Stimulated activated CD8-positive, alpha-beta memory T cell treated with anti-CD3 and anti-CD28 coated beads, Interleukin-7, amount 100 ng/mL, for 1 hour (primary cell): Measurements from ENCODE around the gene SPRYD3.
"Not testable (repeated sequence)": the region's sequence is repeated elsewhere in the genome, so short reads cannot be mapped to it uniquely, and the experiment has no call there.

Experiments used
- DNase-seq, 2 donors: peaks; one replicate each; pipeline ENCODE4 v3.0.0-alpha.2; 2020; ENCODE audit warnings: low read depth in 2 of 2

The SPRYD3 gene, protein sequence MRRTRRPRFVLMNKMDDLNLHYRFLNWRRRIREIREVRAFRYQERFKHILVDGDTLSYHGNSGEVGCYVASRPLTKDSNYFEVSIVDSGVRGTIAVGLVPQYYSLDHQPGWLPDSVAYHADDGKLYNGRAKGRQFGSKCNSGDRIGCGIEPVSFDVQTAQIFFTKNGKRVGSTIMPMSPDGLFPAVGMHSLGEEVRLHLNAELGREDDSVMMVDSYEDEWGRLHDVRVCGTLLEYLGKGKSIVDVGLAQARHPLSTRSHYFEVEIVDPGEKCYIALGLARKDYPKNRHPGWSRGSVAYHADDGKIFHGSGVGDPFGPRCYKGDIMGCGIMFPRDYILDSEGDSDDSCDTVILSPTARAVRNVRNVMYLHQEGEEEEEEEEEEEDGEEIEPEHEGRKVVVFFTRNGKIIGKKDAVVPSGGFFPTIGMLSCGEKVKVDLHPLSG

DNA sequence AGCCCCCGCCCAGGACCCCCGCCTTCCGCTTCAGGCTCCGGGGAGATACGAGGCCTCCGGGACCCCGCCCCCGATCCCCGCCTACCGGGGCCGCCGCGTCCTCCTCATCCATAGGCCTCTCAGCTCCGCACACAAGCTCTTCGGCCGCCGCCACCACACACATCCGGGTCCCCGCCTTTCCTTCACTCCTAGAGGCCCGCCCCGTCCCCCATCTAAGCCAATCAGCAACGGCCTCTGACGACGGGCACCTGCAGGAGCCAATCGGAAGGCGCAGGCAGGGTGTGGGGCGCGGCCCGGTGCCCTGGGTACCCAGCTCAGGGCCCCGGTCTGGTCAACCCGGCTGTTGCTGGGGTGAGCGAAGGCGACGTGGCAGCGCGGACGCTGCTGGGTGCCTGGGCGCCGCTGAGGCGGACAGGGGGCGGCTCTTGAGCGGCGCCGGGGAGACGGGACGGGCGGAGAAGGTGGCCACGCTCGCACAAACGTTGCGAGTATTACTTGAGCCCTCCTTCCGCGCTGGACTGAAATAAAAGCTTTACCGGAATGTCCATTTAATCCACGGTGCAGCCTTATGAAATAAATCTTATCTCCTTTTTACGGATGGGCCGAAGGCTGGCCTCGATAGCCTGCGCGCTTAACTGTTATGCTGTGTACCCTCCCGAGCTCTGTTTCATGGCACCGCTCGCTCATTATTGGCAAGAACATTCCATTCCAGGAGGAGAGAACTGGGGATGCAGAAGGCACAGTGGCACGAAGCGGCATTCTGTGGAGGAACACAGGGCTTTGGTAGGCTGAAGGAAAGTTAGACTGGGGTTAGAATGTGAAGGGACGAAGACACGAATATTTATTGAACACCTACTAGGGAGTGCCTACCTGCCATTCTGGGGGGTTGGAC is at the start of gene SPRYD3:
SPRYD3 (minus strand) TSS at position 165 of the 892 bp plus-strand sequence; CDS start at position 108, 57 bp downstream.
- peak; percentile 90 to 94 for DNase-seq

DNA sequence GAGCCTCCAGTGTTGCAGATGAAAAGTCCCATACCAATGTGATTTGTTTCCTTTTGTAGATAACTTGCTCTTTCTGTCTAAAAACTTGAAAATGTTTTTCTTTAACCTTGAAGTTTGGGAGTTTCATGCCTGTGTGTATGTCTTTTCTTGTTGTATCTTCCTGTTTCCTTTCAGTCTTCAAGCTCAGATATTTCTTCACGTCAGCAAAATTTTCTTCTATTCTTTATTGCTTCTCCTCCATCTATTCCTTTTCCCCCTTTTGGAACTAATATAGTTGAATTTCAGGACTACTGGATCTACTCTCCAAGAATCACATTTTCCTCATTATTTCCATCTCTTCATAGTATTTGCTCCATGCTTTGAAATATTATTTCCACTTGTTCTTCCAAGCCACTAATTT is 48.0 kb upstream of the SPRYD3 start:
- no peak for DNase-seq

DNA sequence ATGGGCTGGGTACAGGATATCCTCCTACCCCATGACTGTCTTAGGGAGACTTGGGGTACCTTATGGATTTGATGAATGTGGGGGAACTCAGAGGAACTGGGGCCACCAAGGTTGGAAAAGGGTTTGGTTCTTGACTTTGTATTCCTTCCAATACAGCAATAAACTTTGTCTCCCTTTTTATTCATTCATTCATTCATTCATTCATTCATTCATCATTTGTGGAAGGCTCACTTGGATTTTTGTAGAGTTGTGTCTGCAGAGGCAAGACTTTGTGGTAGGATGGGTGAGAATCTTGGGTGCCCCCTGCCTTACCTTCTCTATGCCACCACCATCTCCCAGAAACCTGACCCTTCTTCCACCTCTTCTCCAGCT is 45.1 kb upstream of the SPRYD3 start:
- no peak for DNase-seq

DNA sequence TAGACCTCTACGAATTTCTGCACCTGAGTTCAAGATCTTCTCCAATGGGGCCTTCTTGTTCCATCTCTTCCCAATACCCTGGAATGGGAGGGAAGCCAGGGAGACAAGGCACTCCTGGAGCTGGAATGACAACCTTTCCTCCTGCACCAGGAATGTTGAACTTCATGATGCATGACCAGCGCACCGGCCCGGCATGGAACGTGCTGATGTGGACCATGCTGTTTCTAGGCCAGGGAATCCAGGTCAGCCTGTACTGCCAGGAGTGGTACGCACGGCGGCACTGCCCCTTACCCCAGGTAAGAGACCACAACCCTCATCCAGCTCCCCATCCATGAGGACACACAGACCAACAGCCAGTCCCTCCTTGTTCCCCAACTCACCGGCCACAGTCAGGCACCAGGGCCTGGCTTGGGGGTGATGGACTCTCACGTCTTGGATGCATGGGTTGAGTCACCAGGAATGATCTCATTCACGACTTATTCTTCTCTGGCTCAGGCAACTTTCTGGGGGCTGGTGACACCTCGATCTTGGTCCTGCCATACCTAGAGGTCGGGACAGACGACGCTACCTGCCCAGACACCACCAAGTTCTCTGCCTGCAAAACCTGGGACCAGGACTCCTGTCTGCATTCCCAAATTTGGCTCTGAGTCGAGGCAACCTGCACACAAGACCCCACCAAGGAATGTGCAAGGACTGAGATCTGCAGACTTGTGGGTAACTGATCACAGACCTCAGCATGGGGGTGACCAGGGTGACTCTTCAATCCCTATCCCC is 44.6 kb upstream of the SPRYD3 start:
- DNase-seq, result no peak

DNA sequence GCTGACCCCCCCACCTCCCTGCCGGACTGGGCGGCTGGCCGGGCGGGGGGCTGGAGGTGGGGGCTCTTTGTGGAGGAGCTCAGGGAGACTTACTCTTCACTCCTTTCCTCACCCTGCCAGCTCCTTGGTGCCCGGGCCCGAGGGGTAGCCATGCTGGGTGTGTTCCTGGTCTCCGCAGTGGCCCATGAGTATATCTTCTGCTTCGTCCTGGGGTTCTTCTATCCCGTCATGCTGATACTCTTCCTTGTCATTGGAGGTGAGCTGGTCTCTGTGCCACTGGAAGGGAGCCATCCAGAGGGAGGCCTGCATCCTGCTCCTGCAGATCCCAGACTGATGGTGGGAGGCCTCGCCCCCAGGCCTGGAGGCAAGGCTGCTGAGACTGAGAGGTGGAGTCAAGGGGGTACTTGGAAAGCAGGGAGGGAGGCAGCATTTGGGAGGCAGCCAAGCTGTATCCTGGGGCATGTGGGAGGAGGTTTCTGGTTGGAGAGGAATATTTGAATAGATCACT is 43.8 kb upstream of the SPRYD3 start:
- DNase-seq, result no peak

DNA sequence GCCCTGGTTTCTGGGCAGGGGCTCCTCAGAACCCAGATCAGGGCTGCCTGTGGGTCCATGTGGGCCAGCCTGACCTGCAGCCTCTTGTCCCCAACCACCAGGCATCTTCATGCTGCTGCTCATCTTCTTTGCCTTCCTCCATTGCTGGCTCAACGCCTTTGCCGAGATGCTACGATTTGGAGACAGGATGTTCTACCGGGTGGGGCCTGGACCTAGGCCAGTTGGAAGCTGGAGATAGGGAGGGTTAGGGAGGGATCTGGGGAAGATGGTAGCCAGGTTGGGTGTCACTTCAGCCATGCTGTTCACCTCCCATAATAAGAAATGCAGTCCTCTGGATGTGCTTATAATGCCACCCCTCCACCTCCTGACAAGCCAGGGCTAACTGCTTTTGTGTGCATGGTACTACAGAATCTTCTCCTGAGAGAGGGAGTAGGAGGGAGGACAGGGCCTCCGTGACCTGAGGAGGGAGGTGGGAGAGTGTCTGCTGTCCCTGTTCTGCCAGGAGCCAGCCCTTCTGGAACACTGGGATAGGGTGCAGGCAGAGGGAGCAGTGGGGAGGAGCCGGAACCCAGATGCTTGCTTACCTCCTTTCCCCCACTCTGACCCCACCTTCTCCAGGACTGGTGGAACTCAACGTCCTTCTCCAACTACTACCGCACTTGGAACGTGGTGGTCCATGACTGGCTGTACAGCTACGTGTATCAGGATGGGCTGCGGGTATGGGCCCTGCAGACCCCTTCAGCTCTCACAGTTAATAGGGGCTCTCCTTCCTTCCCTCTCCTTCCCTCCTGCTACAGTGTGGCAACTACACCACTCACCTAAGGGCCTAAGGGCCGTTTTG is 41.7 kb upstream of the SPRYD3 start:
- DNase-seq, result no peak

DNA sequence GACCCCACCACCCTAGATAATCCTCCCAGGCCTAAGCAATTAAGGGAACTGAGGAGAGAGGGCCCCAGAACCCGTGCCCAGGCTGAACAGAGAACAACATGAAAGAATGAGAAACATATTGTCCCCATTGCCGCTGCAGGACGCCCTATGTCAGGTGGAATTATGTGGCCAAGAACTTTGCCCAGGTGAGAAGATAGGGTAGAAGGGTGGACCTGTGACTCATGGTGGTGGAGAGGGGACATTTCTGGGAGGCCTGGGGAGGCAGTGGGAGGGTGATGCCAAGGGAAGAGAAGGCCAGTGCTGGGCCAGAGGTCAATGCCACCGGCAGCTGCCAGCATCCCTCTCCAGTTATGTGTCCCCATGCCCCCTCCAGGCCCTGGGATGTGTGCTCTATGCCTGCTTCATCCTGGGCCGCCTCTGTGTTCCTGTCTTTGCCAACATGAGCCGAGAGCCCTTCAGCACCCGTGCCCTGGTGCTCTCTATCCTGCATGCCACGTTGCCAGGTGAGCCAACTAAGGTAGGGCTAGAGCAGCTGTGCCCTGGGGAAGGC is 39.6 kb upstream of the SPRYD3 start:
- no peak for DNase-seq

DNA sequence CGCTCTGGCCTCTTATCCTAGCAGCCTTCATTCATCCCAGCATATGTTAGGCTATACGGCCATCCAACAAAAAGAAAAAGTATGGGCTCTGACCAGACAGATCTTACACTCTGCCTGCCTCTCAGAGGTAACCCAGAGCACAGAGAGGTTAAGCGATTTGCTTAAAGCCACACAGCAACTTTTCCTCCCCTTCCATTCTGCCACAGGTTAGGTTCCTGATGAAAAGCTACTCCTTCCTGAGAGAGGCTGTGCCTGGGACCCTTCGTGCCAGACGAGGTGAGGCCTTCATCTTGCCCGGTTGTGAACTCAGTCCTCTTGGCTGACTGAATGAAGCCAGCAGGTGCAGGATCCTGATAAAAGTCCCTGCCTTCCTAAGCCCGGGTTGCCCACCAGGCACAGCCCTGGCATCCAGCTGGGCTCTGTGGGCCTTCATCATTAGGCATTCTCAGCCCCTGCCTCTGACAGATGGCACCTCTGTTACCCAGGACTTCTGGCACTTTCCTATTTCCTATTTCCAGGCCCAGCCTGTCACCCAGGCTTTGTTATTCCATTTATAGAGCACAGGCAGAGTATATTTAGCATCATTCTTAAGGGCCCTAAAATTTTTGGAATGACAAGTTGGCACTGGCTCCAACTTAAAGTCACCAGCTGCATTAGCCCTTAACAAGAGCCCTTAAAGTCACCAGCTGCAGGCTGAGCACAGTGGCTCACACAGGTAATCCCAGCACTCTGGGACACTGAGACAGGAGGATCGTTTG is 36.9 kb upstream of the SPRYD3 start:
- no peak for DNase-seq

DNA sequence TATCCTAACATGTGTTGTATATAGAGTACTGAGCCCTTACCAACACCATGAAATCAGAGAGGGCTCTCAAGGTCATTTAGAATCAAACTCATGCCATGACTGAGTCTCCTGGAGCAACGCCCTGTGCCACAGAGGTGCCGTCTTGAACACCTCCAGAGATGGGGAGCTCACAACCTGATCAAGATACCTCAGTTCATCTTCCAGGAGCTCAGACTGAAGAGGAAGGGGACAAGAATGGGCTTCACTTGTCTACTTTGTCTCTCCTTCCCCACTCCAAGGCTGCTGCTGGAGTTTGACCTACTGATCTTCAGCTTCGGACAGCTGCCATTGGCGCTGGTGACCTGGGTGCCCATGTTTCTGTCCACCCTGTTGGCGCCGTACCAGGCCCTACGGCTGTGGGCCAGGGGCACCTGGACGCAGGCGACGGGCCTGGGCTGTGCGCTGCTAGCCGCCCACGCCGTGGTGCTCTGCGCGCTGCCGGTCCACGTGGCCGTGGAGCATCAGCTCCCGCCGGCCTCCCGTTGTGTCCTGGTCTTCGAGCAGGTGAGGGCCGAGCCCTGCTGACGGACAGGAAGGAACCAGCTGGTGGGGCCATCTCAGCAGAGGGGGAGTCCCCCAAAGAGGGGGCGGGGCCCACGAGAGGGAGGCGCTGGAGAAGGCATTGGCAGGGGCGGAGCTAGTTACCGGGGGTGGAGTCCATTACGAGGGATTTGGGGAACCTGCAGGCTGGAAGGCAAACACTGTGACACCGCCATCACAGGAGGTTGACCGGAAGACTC is 36.1 kb upstream of the SPRYD3 start:
- DNase-seq, result no peak

DNA sequence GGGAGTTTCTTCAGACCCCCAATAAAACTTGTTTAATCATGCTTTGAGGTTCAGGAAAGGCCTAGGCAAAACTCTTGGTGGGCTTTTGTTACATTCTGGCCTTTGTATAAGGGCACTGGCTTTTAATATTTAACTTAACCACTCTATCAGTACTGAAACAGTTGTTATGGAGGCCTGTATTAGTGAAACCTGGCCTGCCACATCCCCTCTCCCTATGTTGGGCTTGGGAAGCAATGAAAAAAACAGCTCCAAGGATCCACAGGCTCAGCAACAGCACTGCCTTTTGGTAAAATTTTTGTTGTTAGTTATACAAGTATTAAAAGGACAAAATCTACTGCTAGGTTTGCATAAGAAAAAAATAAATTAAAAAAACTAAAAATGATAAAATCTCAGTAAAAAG is 34.8 kb upstream of the SPRYD3 start:
- DNase-seq, result no peak

DNA sequence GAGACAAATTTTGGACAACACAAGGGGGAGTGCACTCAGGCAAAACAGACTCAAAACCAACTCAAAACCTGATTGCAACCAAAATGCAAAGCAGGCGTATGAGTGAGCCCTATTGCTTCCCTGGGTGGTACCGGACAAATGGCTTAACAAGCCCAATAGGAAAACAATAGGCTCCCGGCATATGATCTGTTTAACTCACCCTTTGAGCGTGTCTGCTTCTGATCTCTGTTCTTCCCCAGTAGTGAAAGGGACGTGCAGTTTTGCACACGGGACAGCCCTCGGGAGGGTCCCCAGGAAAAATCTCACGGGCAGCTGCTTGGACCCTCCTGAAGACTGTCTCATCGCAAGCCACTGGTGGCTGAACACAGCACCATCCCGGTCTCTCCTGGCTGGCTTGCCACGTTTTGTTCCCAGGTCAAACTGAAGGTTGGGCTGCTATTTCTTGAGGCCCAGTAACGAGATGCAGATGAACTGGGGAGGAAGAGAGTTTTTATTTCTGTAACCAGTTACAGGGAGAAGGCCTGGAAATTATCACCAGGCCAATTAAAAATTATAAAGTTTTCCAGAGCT is 34.0 kb upstream of the SPRYD3 start:
- no peak for DNase-seq

DNA sequence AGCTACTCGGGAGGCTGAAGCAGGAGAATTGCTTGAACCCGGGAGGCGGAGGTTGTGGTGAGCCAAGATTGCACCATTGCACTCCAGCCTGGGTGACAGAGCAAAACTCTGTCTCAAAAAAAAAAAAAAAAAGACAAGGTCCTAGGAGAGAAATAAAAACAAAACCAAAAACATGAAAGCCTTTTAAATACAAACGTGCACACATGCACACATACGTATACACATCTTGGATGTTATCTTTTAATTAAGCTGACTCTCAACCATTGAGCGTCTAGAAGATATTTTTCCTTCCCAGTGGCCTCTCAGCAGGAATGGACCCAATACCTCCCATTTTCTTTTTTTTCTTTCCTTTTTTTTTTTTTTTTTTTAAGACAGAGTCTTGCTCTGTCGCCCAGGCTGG is 33.2 kb upstream of the SPRYD3 start:
- not testable (repeated sequence) for DNase-seq

DNA sequence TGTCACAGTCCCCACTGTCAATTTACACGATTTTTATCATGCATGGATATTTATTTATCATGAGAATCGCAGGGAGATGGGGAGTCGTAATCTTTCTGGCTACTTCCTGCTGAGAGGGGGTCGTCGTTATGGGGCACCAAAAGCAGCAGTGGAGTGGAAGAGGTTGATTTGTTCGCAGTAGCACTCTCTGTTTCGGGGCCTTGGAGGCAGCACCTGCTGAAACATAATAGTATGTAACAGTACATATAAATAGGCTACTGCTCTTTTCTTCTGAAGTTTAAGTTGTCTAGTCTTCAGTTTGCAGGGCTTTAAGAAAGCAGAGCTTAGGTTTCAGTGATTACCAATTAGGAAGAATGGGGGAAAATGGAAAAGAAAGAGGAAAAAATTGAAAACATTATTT is 27.9 kb upstream of the SPRYD3 start:
- DNase-seq, result no peak

DNA sequence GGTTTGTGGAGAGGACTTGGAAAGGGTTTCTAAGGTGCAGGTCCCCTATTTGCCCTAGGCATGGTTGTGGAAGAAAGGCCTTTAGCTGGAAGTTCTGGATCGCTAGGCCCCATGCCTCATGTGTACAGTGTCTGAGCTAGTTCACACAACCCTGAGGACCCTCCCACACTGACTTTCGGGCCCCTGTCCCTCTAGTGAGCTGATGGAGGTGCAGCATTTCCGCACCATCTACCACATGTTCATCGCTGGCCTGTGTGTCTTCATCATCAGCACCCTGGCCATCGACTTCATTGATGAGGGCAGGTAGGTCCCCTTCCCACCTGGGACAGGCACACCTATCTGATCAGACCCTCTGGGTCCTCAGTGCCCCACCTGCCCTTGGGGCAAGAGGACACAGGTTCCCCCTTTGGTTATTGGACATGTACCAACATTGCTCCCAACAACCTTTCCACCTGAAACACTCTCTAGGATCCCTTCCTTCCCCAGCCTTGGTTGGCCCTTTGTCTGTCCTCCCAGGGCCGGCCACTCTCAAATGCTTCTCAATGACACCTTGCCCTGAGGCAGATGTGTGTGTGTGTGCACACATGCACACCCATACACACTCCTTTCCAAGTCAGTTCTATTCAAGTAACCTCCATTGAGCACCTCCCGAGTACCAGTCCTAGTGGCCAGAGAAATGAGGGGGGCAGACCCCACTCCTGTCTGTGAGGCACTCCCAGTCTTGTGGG is 26.7 kb upstream of the SPRYD3 start:
- DNase-seq, result no peak

DNA sequence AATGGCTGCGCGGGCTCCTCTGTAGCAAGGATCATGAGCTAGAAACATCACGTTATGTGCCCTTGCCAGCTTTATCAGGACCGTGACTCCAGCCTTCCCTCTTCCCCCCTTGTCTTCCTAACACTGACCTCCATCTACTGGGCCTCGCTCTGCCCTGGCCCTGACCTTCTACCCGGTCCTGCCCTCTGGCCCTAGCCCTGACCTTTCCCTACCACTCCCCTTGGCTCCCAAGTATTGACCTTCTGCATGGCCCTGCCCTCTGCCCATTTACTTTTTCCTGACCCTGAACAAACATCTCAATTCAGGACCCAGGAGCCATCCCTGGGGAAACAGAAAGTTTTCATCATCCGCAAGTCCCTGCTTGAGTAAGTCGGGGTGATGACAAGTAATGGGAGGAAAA is 26.1 kb upstream of the SPRYD3 start:
- no peak for DNase-seq

DNA sequence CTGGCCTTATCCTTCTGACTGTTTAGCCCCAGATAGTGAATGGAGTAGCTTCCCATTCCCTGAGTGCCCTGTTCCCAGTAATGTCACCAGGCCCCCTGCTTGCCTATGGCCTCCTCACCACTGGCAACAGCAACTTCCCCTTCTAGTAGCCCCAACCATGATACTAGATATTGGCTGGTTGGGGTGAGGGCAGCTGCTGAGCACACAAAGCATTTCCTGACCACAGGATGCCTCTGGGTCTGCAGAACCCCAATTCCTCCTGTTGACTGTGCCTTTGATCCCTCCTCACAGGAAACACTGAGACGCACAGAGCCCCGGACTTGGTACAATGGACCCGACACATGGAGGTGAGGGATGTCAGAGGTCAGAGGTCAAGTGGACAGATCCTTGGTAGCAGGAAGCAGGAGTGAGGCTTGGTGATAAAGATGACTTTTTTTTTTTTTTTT is 24.7 kb upstream of the SPRYD3 start:
- no peak for DNase-seq

DNA sequence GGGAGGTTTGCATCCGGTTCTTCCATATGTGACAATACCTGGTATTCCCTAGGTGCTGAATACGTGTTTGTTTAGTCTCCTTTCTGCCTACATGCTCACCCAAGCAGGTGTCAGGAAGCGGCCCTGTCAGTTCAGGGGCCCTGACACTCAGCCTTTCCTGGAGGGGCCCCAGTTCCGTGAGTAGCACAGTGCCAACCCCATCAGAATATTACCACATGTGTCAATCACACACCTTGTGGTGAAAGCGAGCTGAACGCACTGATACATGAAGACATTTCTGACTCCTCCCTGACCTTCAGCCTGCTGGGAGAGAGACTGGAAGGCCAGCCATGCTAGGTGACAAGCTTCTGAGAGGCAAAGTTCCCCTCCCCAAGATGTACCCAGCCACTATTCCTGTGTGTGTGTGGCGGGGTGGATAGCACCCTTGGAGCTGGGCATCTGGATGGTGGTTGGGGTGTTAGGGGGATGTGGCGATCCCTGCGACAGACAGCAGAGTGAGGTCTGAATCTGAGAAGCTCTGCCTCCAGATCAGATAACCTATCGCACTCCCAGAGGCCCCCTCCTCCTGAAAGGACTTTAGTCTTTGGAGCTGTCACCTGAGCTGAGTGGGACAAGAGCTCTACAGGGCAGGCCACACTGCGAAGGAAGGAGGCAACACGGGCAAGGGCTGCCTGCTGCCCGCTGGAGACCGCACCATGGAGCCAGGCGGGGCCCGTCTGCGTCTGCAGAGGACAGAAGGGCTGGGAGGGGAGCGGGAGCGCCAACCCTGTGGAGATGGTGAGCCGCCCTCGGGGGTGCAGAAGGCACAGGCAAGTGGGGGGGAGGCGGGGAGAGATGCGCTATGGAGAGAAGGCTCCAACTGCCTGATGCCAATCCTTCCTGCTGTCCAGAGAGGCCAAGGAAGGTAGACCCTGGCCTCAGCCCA is 24.0 kb upstream of the SPRYD3 start, which contains the start of gene SOAT2:
SOAT2 (plus strand) TSS at position 604 of the 925 bp plus-strand sequence; CDS start at position 696, 92 bp downstream.
- no peak for DNase-seq
